Myocyte (in vitro differentiated cells): ENCODE results near the gene TOP1. TPM values are rescaled to one million over a fixed set of nuclear protein-coding genes. Genes with fewer than 3 reads are reported as not detected.

Experiments
- DNase-seq: peaks from one replicate; pipeline ENCODE4 v3.0.0-alpha.2; 2012; ENCODE audit warnings: low read depth
- microRNA-seq: library from miRNA; unstranded; fragments of <30 nt; microRNA quantifications from one replicate; pipeline ENCODE4, GENCODE V29; 2016
- total RNA-seq: library from RNA; depleted of rRNA; stranded (reverse); fragments of >200 nt; gene quantifications from 2 replicates; pipeline ENCODE4 v1.2.3, GENCODE V29; 2014

Gene TOP1
- total RNA-seq, 1 donor from 2014 or later = 18.8 TPM

DNA sequence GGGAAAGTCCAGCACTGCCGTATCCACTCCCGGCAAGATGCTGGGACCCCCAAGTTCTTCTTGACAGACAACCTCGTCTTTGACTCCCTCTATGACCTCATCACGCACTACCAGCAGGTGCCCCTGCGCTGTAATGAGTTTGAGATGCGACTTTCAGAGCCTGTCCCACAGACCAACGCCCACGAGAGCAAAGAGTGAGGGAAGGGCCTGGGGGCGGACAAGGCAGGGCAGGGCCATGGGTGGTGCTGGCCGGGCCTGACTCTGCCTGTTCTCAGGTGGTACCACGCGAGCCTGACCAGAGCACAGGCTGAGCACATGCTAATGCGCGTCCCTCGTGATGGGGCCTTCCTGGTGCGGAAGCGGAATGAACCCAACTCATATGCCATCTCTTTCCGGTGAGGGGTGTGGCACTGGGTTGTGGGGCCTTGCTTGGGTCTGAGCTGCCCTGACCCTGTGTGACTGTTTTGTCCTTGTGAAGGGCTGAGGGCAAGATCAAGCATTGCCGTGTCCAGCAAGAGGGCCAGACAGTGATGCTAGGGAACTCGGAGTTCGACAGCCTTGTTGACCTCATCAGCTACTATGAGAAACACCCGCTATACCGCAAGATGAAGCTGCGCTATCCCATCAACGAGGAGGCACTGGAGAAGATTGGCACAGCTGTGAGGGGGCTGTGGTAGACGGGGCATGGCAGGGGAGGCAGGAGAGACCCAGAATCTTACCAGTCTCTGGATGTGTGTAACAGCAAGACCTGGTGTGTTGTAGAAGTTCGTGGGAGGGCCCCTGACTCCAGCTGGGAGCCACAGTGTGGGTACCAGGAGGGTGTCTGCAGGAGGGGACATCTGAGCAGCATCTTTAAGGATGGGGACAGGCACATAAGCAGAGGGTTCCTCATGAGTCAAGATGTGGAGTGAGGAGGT lies 137.8 kb downstream of the TOP1 start:
- no peak for DNase-seq

GRCh38 chr20:41167118-41167470 lies 138.5 kb downstream of the TOP1 start:
- no peak for DNase-seq

- DNase-seq = no peak
Measured at GRCh38 chr20:41167481-41168253, 139.0 kb downstream of the TOP1 start.

GRCh38 chr20:41168281-41169161 lies 139.9 kb downstream of the TOP1 start:
- no peak for DNase-seq

- DNase-seq = no peak
Measured at GRCh38 chr20:41169162-41169690, 140.6 kb downstream of the TOP1 start.

DNA sequence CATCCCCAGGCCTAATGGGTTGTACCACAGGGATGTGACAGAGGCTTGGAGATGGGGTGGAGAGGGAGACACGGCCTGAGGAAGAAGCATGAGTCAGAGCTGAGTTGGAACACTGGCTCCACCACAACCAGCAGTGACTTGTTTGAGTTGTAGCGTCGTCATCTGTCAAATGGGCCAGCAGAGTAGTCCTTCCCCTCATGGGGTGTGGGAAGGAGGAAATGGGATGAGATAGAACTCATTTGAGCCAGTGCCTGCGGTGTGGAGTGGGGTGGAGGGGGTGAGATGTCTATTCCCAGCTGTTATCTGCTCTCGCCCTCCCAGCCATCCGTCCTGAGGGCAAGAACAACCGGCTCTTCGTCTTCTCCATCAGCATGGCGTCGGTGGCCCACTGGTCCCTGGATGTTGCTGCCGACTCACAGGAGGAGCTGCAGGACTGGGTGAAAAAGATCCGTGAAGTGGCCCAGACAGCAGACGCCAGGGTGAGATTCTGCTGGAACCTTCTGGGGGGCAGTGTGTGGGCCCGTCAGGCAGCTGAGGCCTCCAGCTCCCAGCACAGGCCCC lies 141.2 kb downstream of the TOP1 start:
- DNase-seq = no peak

- no peak for DNase-seq
Measured at GRCh38 chr20:41170386-41171105, 141.9 kb downstream of the TOP1 start.

DNA sequence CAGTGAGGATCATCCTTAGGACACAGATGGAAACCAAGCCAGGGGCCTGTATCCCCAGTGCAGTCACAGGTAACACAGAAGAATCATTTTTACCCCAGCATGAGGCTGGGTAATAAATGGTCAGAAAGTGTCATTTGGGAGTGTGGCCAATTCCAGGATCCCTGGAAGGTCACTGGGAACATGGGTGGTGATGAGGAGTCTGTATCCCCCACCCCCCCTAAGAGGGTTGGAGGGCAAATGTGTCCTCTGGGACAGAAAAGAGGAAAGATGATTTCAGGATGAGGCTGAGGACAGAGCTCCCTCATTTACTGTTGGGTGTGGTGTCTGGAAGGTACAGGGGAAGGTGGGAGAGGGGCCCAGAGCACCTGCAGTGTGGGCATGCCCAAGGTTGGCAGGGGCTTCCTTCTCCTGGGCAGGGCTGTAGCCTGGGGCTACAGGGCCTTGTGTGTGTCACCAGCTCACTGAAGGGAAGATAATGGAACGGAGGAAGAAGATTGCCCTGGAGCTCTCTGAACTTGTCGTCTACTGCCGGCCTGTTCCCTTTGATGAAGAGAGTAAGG lies 143.2 kb downstream of the TOP1 start:
- no peak for DNase-seq

DNA sequence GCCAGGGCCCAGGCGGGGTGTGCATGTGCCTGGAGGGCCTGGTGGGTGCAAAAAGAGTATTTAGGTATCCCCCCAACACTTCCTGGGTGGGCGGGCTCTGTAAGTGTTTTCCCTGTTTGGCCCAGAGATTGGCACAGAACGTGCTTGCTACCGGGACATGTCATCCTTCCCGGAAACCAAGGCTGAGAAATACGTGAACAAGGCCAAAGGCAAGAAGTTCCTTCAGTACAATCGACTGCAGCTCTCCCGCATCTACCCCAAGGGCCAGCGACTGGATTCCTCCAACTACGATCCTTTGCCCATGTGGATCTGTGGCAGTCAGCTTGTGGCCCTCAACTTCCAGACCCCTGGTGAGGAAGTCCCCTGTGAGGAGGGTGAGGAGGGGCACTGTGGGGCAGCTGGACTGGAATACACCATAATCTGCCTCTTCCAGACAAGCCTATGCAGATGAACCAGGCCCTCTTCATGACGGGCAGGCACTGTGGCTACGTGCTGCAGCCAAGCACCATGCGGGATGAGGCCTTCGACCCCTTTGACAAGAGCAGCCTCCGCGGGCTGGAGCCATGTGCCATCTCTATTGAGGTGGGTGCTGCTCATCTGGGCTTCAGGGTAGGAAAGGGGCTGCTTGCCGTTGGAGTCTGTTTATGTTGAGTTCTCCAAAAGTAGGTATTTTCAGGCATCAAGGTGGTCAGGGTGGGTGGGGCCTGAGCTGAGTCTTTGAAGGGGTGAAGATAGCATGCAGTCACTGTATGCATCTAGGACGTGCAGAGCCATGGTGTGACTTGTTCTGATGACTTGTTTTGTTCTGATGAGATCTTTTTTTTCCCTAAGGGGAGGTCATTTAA lies 143.9 kb downstream of the TOP1 start:
- no peak for DNase-seq

DNA sequence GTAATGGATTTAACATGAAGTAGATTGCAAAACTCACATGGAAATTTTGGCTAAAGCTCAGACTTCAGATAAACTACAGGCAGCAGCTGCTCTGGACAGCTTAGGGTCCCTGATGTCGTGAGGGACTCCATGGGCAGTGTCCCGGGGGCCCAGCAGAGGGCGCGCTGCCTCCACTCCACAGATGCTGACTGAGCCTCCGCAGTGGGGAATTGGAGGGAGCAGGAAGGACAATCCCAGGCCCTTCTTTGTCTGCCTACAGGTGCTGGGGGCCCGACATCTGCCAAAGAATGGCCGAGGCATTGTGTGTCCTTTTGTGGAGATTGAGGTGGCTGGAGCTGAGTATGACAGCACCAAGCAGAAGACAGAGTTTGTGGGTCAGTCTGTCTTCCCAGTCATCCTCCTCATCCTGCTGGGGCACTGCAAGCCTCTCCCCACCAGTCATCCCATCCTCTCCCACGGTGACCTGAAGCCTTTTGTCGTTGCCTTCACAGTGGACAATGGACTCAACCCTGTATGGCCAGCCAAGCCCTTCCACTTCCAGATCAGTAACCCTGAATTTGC lies 144.6 kb downstream of the TOP1 start:
- peak; percentile 88 for DNase-seq

DNA sequence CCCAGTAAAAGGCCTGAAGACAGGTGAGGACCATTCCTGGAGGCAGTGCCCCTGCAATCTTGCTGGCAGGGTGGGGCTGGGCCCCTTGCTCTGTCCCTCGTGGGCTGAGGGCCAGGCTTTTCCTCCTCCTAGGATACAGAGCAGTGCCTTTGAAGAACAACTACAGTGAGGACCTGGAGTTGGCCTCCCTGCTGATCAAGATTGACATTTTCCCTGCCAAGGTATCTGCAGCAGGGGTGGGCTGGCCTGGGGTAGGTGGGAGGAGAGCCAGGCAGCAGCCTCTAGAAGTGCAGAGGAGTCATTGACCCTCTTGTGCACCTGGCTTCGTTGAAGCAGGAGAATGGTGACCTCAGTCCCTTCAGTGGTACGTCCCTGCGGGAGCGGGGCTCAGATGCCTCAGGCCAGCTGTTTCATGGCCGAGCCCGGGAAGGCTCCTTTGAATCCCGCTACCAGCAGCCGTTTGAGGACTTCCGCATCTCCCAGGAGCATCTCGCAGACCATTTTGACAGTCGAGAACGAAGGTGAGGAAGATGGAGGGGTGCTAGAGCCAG lies 145.2 kb downstream of the TOP1 start:
- peak; percentile 47 for DNase-seq

Small RNA genes lying within 50 kb of the gene (microRNA-seq; reads per million reads assigned to microRNA genes)
- not detected for gene MIR6871

Other genes starting within 250 kb of the TOP1 start
- 86.9 and 112 TPM in 2 replicates for gene PLCG1, start 108.7 kb downstream of the TOP1 start, total RNA-seq